ENCODE results near the gene RASA2. TPM values are rescaled to one million over a fixed set of nuclear protein-coding genes. Genes with fewer than 3 reads are reported as not detected.
"Not testable (repeated sequence)": the region's sequence is repeated elsewhere in the genome, so short reads cannot be mapped to it uniquely, and the experiment has no call there.

The RASA2 gene
- polyA plus RNA-seq, 1 donor from 2014 or later, result 27.0 TPM

DNA sequence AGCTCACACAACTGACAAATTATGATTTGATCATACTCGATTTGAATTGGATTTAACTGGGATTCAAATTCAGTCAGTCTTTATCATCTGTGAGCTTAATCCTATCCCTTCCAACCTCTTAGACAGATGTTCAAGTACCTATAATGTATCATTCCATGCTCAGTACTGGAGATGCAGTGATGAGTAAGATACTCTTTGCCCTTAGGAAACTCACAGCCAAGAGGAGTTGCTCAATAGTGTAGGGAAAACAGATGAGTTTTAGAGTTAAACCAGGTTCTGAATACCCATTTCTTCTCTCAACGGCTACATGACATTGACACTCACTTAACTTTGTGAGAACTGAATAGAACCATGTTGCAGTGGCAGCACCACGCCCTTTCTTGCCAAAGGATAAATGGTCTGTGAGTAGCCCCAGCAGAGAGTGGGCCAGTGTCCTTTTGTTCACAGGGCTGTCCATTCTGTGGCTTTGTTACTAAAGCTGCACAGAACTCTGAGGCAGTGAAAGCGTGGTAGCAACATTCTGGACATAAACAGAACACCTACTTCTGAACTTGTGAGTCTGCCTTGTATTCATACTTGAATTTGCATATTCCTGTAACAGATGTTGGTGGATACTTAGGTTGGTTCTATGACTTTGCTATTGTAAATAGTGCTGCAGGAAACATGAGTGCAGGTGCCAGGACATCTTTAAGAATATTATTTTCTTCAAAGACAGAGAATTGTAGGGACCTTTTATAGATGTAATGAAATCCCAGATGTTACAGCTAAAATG lies 91.6 kb downstream of the RASA2 start:
- Mint-ChIP-seq H3K4me3 (no peak overlapping the region), H3K27me3 (no peaks in the 10 kb centered on the region), H3K4me1 (peaks cover 0 to 5% (median 5%) of the 10 kb centered on the region in 3 donors), H3K36me3 (peaks cover 6% of the 10 kb centered on the region), H3K27ac (no peak overlapping the region), H3K9me3 (no peaks in the 10 kb centered on the region)

GRCh38 chr3:141594357-141594756 lies 107.5 kb downstream of the RASA2 start:
- Mint-ChIP-seq H3K4me1 (no peaks in the 10 kb centered on the region), H3K4me3 (no peak overlapping the region), H3K27ac (no peak overlapping the region), H3K36me3 (peaks cover 33% of the 10 kb centered on the region), H3K9me3 (peaks cover 0 to 1% (median 0%) of the 10 kb centered on the region in 3 donors), H3K27me3 (no peaks in the 10 kb centered on the region)

DNA sequence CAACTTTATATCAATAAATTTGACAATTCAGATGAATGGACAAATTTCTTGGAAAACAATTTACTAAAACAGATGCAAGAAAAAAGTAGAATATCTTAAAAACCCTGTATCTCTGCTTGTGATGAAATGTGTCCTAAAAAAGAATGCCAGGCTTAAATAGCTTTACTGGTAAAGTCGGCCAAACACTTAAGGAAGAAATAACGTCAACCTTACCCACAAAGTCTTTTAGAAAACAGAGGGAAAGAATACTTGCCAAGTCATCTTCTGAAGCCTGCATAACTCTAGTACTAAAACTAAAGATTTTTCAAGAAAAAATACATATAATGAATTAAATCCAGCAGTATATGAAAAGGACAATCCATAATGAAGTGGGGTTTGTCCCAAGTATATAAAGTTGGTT lies 111.1 kb downstream of the RASA2 start:
- peaks cover 0 to 9% (median 5%) of the 10 kb centered on the region in 3 donors for H3K9me3 Mint-ChIP-seq
- H3K27ac Mint-ChIP-seq, result no peak overlapping the region
- H3K36me3 Mint-ChIP-seq, result peaks cover 25% of the 10 kb centered on the region
- H3K27me3 Mint-ChIP-seq, result no peaks in the 10 kb centered on the region
- no peaks in the 10 kb centered on the region for H3K4me1 Mint-ChIP-seq
- no peak overlapping the region for H3K4me3 Mint-ChIP-seq

- no peaks in the 10 kb centered on the region for H3K27me3 Mint-ChIP-seq
- H3K9me3 Mint-ChIP-seq, result peaks cover 0 to 9% (median 5%) of the 10 kb centered on the region in 3 donors
- no peak overlapping the region for H3K27ac Mint-ChIP-seq
- H3K4me1 Mint-ChIP-seq, result no peaks in the 10 kb centered on the region
- no peak overlapping the region for H3K4me3 Mint-ChIP-seq
- peaks cover 19% of the 10 kb centered on the region for H3K36me3 Mint-ChIP-seq
These were observed 113.5 kb downstream of the RASA2 start for GRCh38 chr3:141600331-141600730.

- peaks cover 0 to 4% (median 0%) of the 10 kb centered on the region in 3 donors for H3K4me1 Mint-ChIP-seq
- peaks cover 0 to 9% (median 5%) of the 10 kb centered on the region in 3 donors for H3K9me3 Mint-ChIP-seq
- no peak overlapping the region for H3K27ac Mint-ChIP-seq
- no peak overlapping the region for H3K4me3 Mint-ChIP-seq
- H3K36me3 Mint-ChIP-seq, result peaks cover 14% of the 10 kb centered on the region
- no peaks in the 10 kb centered on the region for H3K27me3 Mint-ChIP-seq
These were observed 115.9 kb downstream of the RASA2 start for GRCh38 chr3:141602706-141603105.

DNA sequence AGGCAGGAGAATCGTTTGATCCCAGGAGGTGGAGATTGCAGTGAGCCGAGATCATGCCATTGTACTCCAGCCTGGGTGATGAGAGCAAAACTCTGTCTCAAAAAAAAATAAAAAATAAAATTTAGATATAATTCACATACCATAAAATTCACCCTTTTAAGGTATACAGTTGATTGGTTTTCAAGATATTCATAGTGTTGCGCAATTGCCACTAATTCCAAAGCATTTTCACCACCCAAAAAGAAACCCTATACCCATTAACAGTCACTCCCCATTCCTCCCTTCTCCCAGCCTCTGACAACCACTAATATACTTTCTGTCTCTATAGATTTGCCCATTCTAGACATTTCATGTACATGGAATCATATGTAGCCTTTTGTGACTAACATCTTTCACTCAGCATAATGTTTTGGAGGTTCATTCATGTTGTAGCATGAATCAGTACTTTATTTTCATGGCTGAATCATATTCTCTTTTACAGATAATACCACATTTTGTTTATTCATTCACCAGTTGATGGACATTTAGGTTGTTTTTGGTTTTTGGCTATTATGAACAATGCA lies 116.7 kb downstream of the RASA2 start:
- Mint-ChIP-seq H3K4me1 (peaks cover 0 to 4% (median 0%) of the 10 kb centered on the region in 3 donors), H3K9me3 (peaks cover 0 to 9% (median 3%) of the 10 kb centered on the region in 3 donors), H3K36me3 (peaks cover 18% of the 10 kb centered on the region), H3K4me3 (no peak overlapping the region), H3K27me3 (no peaks in the 10 kb centered on the region), H3K27ac (no peak overlapping the region)

DNA sequence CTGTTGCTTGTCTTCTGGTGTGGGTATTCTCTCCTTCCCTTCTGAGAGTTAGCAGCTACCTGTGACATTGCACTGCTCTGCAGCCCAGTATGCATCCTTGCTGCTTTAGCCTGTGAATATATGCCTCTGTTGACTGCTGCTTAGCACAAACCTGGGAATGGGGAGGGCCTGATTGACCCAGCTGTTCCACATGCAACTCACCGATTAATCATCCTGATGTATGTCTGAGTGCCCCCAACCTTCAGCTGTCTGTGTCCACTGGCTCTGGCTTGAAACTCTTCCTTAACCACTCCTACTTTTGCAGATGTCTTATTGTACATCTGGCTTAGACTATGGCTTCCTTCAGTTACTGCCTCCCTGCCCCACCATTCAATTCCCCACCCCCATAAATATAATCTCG lies 119.1 kb downstream of the RASA2 start:
- Mint-ChIP-seq H3K36me3 (peaks cover 10% of the 10 kb centered on the region), H3K4me1 (peaks cover 0 to 4% (median 0%) of the 10 kb centered on the region in 3 donors), H3K9me3 (no peaks in the 10 kb centered on the region), H3K4me3 (no peak overlapping the region), H3K27ac (no peak overlapping the region), H3K27me3 (no peaks in the 10 kb centered on the region)

- no peak overlapping the region for H3K27ac Mint-ChIP-seq
- H3K36me3 Mint-ChIP-seq, result peaks cover 10% of the 10 kb centered on the region
- no peaks in the 10 kb centered on the region for H3K27me3 Mint-ChIP-seq
These were observed 121.6 kb downstream of the RASA2 start for GRCh38 chr3:141608438-141608837.

DNA sequence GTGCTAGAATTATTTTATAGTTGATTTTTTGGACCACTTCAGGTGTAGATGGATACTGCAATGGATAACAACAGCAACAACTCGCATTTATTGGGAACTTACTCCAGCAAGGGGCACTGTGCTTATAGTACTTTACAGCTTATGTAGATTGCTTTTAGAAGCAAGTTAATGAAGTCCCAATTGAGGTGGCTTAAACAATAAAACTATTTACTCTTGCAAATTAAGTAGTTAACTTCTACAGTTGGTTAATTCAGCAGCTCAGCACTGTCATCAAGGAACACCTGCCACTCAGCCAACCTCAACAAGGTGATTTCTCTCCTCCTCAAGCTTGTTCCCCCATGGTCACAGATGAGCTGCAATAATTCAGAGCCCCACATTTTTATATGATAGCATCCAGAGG lies 124.1 kb downstream of the RASA2 start:
- H3K4me1 Mint-ChIP-seq, result peaks cover 0 to 4% (median 0%) of the 10 kb centered on the region in 3 donors
- no peak overlapping the region for H3K4me3 Mint-ChIP-seq
- peaks cover 6% of the 10 kb centered on the region for H3K36me3 Mint-ChIP-seq
- H3K27ac Mint-ChIP-seq, result no peak overlapping the region
- no peaks in the 10 kb centered on the region for H3K27me3 Mint-ChIP-seq
- H3K9me3 Mint-ChIP-seq, result no peaks in the 10 kb centered on the region

More at GRCh38 chr3:141608438-141608837, 121.6 kb downstream of the RASA2 start:
- Mint-ChIP-seq H3K4me1 (peaks cover 0 to 4% (median 0%) of the 10 kb centered on the region in 3 donors), H3K4me3 (no peak overlapping the region), H3K9me3 (no peaks in the 10 kb centered on the region)

DNA sequence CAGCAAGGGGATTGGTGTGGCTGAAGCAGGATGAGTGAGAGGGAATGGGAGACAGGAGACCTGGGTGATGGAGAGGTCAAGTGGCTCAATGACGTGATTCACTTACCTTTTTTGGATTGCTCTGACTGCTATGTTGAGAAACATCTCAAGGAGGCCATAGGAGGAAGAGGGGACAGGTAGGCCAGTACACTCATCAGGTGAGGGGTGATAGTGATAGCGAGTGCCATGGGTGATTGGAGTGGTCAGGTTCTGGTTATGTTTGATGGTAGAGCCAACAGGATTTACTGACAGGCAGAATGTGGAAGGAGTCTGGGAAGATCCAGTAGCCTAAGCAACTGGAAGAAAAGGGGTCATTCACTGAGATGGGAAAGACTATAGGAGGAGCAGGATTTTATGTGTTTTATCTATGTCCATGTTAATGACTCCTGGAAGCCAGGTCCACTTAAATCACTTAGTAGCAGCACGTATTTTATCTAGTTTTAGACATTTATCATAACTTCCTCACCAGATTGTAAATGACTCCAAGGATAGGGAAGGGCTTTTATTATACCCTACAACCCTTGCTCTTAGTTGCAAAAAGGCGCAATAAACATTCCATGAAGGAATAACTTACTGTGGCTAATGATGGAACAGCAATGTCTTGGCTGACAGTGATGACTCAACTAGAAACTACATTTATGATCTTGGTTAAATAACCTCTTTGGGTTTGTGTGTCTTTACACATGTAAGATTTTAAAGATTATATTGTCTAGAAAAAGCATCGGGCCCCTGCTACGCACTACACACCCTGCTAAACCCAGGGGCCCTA lies 131.5 kb downstream of the RASA2 start:
- no peaks in the 10 kb centered on the region for H3K36me3 Mint-ChIP-seq
- H3K27ac Mint-ChIP-seq, result no peak overlapping the region
- no peaks in the 10 kb centered on the region for H3K27me3 Mint-ChIP-seq
- no peaks in the 10 kb centered on the region for H3K4me1 Mint-ChIP-seq
- H3K9me3 Mint-ChIP-seq, result no peaks in the 10 kb centered on the region
- no peak overlapping the region for H3K4me3 Mint-ChIP-seq

DNA sequence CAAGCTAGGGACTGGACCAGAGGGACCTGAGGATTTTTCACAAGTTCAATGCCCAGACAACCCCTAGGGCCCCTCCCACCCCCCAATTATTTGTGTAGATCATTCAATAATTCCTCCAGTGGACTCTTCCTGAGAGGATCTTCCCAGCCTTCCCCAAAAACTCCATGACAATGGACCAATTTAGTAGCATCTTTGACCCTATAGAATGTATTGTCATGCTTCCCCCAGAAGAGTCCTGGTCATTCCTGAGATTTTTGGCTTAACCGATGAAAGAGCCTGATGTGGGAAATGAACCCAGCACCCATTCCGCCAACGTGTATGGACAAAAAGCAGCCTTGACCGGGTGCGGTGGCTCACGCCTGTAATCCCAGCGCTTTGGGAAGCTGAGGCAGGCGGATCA lies 132.1 kb downstream of the RASA2 start:
- Mint-ChIP-seq H3K27ac (no peak overlapping the region), H3K9me3 (no peaks in the 10 kb centered on the region), H3K4me3 (no peak overlapping the region), H3K27me3 (no peaks in the 10 kb centered on the region), H3K4me1 (no peaks in the 10 kb centered on the region), H3K36me3 (no peaks in the 10 kb centered on the region)

DNA sequence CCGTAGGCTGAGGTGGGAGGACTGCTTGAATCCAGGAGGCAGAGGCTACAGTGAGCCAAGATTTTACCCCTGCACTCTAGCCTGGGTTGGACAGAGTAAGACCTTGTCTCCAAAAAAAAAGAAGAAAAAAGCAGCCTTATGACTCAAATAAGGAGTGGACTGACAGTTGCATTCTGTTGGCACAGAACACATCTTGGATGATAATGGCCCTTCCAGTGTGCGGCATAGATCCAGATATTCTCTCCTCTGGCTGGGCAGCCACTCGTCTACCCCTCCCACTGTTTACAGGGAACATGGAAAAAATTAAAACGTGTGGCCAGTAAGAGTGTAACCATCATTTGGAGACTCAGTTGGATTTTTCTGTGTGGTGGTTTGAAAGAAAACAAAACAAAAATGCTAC lies 132.6 kb downstream of the RASA2 start:
- Mint-ChIP-seq H3K36me3 (no peaks in the 10 kb centered on the region), H3K4me1 (no peaks in the 10 kb centered on the region), H3K9me3 (no peaks in the 10 kb centered on the region), H3K27me3 (no peaks in the 10 kb centered on the region), H3K27ac (no peak overlapping the region), H3K4me3 (no peak overlapping the region)

GRCh38 chr3:141623691-141624090 lies 136.9 kb downstream of the RASA2 start:
- Mint-ChIP-seq H3K9me3 (no peaks in the 10 kb centered on the region), H3K4me3 (no peak overlapping the region), H3K27ac (no peak overlapping the region), H3K4me1 (no peaks in the 10 kb centered on the region), H3K36me3 (no peaks in the 10 kb centered on the region), H3K27me3 (no peaks in the 10 kb centered on the region)

- H3K36me3 Mint-ChIP-seq, result no peaks in the 10 kb centered on the region
- no peaks in the 10 kb centered on the region for H3K9me3 Mint-ChIP-seq
- no peaks in the 10 kb centered on the region for H3K27me3 Mint-ChIP-seq
- H3K4me1 Mint-ChIP-seq, result no peaks in the 10 kb centered on the region
- H3K4me3 Mint-ChIP-seq, result no peak overlapping the region
- H3K27ac Mint-ChIP-seq, result no peak overlapping the region
These were observed 138.7 kb downstream of the RASA2 start for GRCh38 chr3:141625506-141625905.

GRCh38 chr3:141628334-141628733 lies 141.5 kb downstream of the RASA2 start:
- not testable (repeated sequence) for H3K9me3 Mint-ChIP-seq, H3K27ac Mint-ChIP-seq, H3K4me3 Mint-ChIP-seq, H3K27me3 Mint-ChIP-seq, H3K4me1 Mint-ChIP-seq, H3K36me3 Mint-ChIP-seq
